Thoracic aorta (tissue), 2 donors: ENCODE results near the gene HEATR3. TPM values are rescaled to one million over a fixed set of nuclear protein-coding genes. Genes with fewer than 3 reads are reported as not detected.

Source experiments
- ATAC-seq: fragments of 150-250 bp; one replicate; pipeline ENCODE4 v1.8.0; 2017; ENCODE audit warnings: low read depth; ENCODE audit not compliant: insufficient number of reproducible peaks, low FRiP score
- DNase-seq: peaks from one replicate; pipeline ENCODE4 v3.0.0-alpha.2; 2020; ENCODE audit warnings: low spot score
- H3K27ac ChIP-seq, 2 donors: fragments of 200-600 bp; sonication (generic); 1 replicate in 1 of 2; 2 replicates in 1 of 2; pipeline ENCODE4 v1.5.1; 2016; ENCODE audit warnings: mild to moderate bottlenecking in 2 of 2, moderate library complexity in 2 of 2
- H3K27me3 ChIP-seq: fragments of 200-600 bp; sonication (generic); replicated peaks from 2 replicates; pipeline ENCODE4 v1.6.0; 2016; ENCODE audit warnings: mild to moderate bottlenecking; ENCODE audit not compliant: insufficient read depth
- H3K36me3 ChIP-seq: fragments of 200-600 bp; sonication (generic); one replicate; pipeline ENCODE4 v1.5.1; 2016
- H3K4me1 ChIP-seq, 2 donors: fragments of 200-600 bp; sonication (generic); 1 replicate in 1 of 2; 2 replicates in 1 of 2; pipeline versions ENCODE4 v1.5.1 to v1.6.0; 2016; ENCODE audit warnings: low read depth in 2 of 2, mild to moderate bottlenecking in 1 of 2; ENCODE audit not compliant: control insufficient read depth in 1 of 2
- H3K4me3 ChIP-seq: fragments of 200-600 bp; sonication (generic); 2 replicates; pipeline ENCODE4 v1.5.1; 2016; ENCODE audit warnings: mild to moderate bottlenecking
- H3K9me3 ChIP-seq: fragments of 200-600 bp; sonication (generic); 2 replicates; pipeline ENCODE4 v1.5.1; 2016
- CTCF ChIP-seq: fragments of 200-600 bp; sonication (generic); IDR thresholded peaks from one replicate; pipeline ENCODE4 v1.5.1; 2019; ENCODE audit warnings: antibody characterized with exemption
- total RNA-seq, 2 donors: library from RNA; depleted of rRNA; stranded (reverse); fragments of >200 nt; gene quantifications; one replicate each; pipeline versions ENCODE4 v1.1.0 to v1.2.3, GENCODE V29; 2016

The HEATR3 gene
- total RNA-seq, 2 donors from 2014 or later, result 23.4 to 30.8 TPM

DNA sequence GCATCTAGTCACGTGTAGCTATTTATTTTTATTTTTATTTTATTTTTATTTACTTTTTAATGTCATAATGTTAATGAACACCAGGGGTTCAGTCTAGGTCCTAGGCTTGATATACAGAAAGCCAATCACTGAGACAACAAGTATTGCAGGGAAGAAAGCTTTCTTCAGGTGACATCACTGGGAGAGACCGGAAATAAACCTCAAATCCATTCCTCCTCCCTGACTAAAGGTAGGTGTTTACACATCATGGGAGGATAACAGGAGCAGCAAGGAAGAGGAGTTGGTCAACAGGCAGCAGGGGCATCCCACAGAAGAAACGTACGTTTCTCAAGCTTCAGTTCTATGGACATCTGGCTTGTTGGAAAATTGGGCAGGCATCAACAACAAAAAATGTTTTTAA lies 9.5 kb upstream of the HEATR3 start:
- Histone ChIP-seq H3K9me3 (peaks cover 11% of the 10 kb centered on the region), H3K27me3 (no peaks in the 10 kb centered on the region), H3K4me3 (no peak overlapping the region), H3K4me1 (no peaks in the 10 kb centered on the region), H3K27ac (no peak overlapping the region), H3K36me3 (no peaks in the 10 kb centered on the region)
- no peak for TF ChIP-seq CTCF
- ATAC-seq (no peak), DNase-seq (no peak)

GRCh38 chr16:50058091-50058771 lies 7.5 kb upstream of the HEATR3 start:
- no peak for DNase-seq
- H3K36me3 ChIP-seq, result no peaks in the 10 kb centered on the region
- no peak overlapping the region for H3K27ac ChIP-seq
- TF ChIP-seq CTCF, result no peak
- H3K9me3 ChIP-seq, result peaks cover 11% of the 10 kb centered on the region
- ATAC-seq, result no peak
- no peaks in the 10 kb centered on the region for H3K27me3 ChIP-seq
- H3K4me3 ChIP-seq, result no peak overlapping the region
- H3K4me1 ChIP-seq, result no peaks in the 10 kb centered on the region

GRCh38 chr16:50059111-50059510 lies 6.7 kb upstream of the HEATR3 start:
- H3K27me3 ChIP-seq, result no peaks in the 10 kb centered on the region
- no peak for TF ChIP-seq CTCF
- H3K36me3 ChIP-seq, result no peaks in the 10 kb centered on the region
- DNase-seq (no peak), ATAC-seq (no peak)
- no peaks in the 10 kb centered on the region for H3K4me1 ChIP-seq
- no peak overlapping the region for H3K4me3 ChIP-seq
- peaks cover 11% of the 10 kb centered on the region for H3K9me3 ChIP-seq
- no peak overlapping the region for H3K27ac ChIP-seq

GRCh38 chr16:50059669-50060068 lies 6.1 kb upstream of the HEATR3 start:
- no peak for TF ChIP-seq CTCF
- Histone ChIP-seq H3K27me3 (no peaks in the 10 kb centered on the region), H3K36me3 (no peaks in the 10 kb centered on the region), H3K4me3 (no peak overlapping the region), H3K9me3 (peaks cover 11% of the 10 kb centered on the region), H3K4me1 (no peaks in the 10 kb centered on the region), H3K27ac (no peak overlapping the region)
- no peak for ATAC-seq
- no peak for DNase-seq

- H3K4me3 ChIP-seq, result no peak overlapping the region
- no peaks in the 10 kb centered on the region for H3K4me1 ChIP-seq
- no peak overlapping the region for H3K27ac ChIP-seq
- H3K9me3 ChIP-seq, result peaks cover 2% of the 10 kb centered on the region
- H3K27me3 ChIP-seq, result no peaks in the 10 kb centered on the region
- H3K36me3 ChIP-seq, result no peaks in the 10 kb centered on the region
- TF ChIP-seq CTCF, result no peak
- DNase-seq (no peak), ATAC-seq (no peak)
Measured at GRCh38 chr16:50061326-50061725, 4.4 kb upstream of the HEATR3 start.
